GM23338 (cell line): ENCODE data around the gene ETV1.

ENCODE experiments used
- EZH2 ChIP-seq: fragments of 200-600 bp; sonication (generic); IDR thresholded peaks from one replicate; pipeline ENCODE4 v1.8.0; 2017; ENCODE audit warnings: antibody characterized with exemption, mild to moderate bottlenecking, low read depth; ENCODE audit not compliant: unreplicated experiment
- TF ChIP-seq, protein P1 (sequence below), 2 experiments: fragments of 200-600 bp in 1 of 2; sonication (generic) in 1 of 2; conservative IDR thresholded peaks; 2 replicates each; pipeline versions ENCODE4 v1.5.1 to v1.6.1; 2016 to 2017; ENCODE audit warnings: antibody characterized with exemption in 2 of 2, low read depth in 2 of 2, mild to moderate bottlenecking in 2 of 2, moderate library complexity in 1 of 2

DNA sequence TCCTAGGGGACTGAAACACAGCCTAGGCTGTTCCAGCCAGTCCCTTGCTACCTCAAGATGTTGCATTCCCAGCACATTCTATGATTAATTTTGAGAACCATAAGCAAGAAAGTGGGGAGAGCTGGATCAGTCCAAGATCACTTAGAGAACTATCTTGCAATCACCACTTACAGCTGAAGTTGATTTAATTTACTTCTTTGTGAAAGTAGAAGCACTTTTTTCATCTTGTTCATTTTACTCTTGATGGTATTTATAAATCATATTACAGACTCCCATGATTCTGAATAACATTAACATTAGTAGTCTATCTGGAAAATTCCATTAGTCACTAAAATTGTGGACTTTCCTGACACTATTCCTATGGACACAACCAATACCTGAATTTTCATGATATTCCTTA, 118.5 kb downstream of the ETV1 start:
- no peak for TF ChIP-seq EZH2
- TF ChIP-seq, protein P1, sequence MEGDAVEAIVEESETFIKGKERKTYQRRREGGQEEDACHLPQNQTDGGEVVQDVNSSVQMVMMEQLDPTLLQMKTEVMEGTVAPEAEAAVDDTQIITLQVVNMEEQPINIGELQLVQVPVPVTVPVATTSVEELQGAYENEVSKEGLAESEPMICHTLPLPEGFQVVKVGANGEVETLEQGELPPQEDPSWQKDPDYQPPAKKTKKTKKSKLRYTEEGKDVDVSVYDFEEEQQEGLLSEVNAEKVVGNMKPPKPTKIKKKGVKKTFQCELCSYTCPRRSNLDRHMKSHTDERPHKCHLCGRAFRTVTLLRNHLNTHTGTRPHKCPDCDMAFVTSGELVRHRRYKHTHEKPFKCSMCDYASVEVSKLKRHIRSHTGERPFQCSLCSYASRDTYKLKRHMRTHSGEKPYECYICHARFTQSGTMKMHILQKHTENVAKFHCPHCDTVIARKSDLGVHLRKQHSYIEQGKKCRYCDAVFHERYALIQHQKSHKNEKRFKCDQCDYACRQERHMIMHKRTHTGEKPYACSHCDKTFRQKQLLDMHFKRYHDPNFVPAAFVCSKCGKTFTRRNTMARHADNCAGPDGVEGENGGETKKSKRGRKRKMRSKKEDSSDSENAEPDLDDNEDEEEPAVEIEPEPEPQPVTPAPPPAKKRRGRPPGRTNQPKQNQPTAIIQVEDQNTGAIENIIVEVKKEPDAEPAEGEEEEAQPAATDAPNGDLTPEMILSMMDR (conservative IDR thresholded peaks at IDR 0.05; ENCODE audit: low read depth in 2 of 2), result no peak
